IMR-90 (cell line): ENCODE measurements around the gene BANP. TPM values are rescaled to one million over a fixed set of nuclear protein-coding genes. Genes with fewer than 3 reads are reported as not detected.
A peak's percentile ranks its signal among the peaks of the same experiment; 100 is the strongest.

Experiments
- ATAC-seq: fragments of 200-7000 bp; cut with Tn5 transposase; 2 replicates; pipeline ENCODE4 v1.9.1; 2020; ENCODE audit warnings: low read depth, mild to moderate bottlenecking, moderate library complexity
- BruUV-seq: library from RNA; stranded (reverse); fragments of 400-500 nt; replicated peaks from 2 replicates; lab custom pipeline; 2021; lab: Mats Ljungman, UMichigan
- CTCF ChIA-PET: fragments of 300-600 bp; formaldehyde crosslinking; extraction: SDS; loops from one replicate; lab custom pipeline; 2021; ENCODE audit warnings: antibody characterized with exemption; lab: Yijun Ruan, JAX
- POLR2A ChIA-PET: fragments of 300-600 bp; sonication (Branson Sonifier 250); formaldehyde crosslinking; loops from one replicate; lab custom pipeline; 2022; ENCODE audit warnings: antibody characterized with exemption; ENCODE audit not compliant: unreplicated experiment; lab: Charles Lee
- DNase-seq: peaks from one replicate; pipeline ENCODE4 v3.0.0; 2013
- H2AFZ ChIP-seq: replicated peaks from 2 replicates; pipeline ENCODE3; 2013; ENCODE audit warnings: low read length, mild to moderate bottlenecking; ENCODE audit not compliant: poor library complexity
- H2AK5ac ChIP-seq: 2 replicates; pipeline ENCODE4 v1.6.1; 2013; ENCODE audit warnings: low read depth, low read length, inconsistent platforms
- H2AK9ac ChIP-seq: replicated peaks from 2 replicates; pipeline ENCODE3; 2013; ENCODE audit warnings: mild to moderate bottlenecking, low read depth, low read length, moderate library complexity; ENCODE audit not compliant: poor library complexity
- H2BK120ac ChIP-seq: 2 replicates; pipeline ENCODE4 v1.6.1; 2013; ENCODE audit warnings: low read depth, low read length, inconsistent platforms
- H2BK15ac ChIP-seq: 3 replicates; pipeline ENCODE4 v1.6.1; 2013; ENCODE audit warnings: low read depth, low read length, inconsistent platforms
- H2BK20ac ChIP-seq: 2 replicates; pipeline ENCODE4 v1.6.1; 2013; ENCODE audit warnings: low read depth, mild to moderate bottlenecking, inconsistent platforms, low read length, moderate library complexity
- H2BK5ac ChIP-seq: 2 replicates; pipeline ENCODE4 v1.6.1; 2013; ENCODE audit warnings: mild to moderate bottlenecking, low read depth, low read length, inconsistent platforms; ENCODE audit not compliant: poor library complexity, severe bottlenecking
- H3K14ac ChIP-seq: replicated peaks from 2 replicates; pipeline ENCODE4 v1.6.1; 2013; ENCODE audit warnings: low read depth, low read length, inconsistent platforms
- H3K18ac ChIP-seq: 2 replicates; pipeline ENCODE4 v1.6.1; 2013; ENCODE audit warnings: low read depth, low read length, control low read depth
- H3K23ac ChIP-seq: 2 replicates; pipeline ENCODE4 v1.6.1; 2013; ENCODE audit warnings: low read depth, low read length, inconsistent platforms
- H3K27ac ChIP-seq: 2 replicates; pipeline ENCODE4 v1.5.1; 2013; ENCODE audit warnings: mild to moderate bottlenecking, control low read depth, low read length; ENCODE audit not compliant: insufficient read depth
- H3K27me3 ChIP-seq: 2 replicates; pipeline ENCODE4 v1.6.1; 2013; ENCODE audit warnings: low read length; ENCODE audit not compliant: control insufficient read depth, insufficient read depth
- H3K36me3 ChIP-seq: 2 replicates; pipeline ENCODE4 v1.6.1; 2013; ENCODE audit warnings: low read length, mixed read lengths; ENCODE audit not compliant: control insufficient read depth, insufficient read depth
- H3K4ac ChIP-seq: 2 replicates; pipeline ENCODE4 v1.6.1; 2013; ENCODE audit warnings: low read depth, low read length, inconsistent platforms
- H3K4me1 ChIP-seq: 2 replicates; pipeline ENCODE4 v1.6.1; 2013; ENCODE audit warnings: low read length, mixed read lengths; ENCODE audit not compliant: control insufficient read depth, insufficient read depth
- H3K4me2 ChIP-seq: 2 replicates; pipeline ENCODE4 v1.6.1; 2013; ENCODE audit warnings: low read depth, mild to moderate bottlenecking, control low read depth, low read length, moderate library complexity
- H3K4me3 ChIP-seq: 2 replicates; pipeline ENCODE4 v1.5.1; 2013; ENCODE audit warnings: low read depth, mild to moderate bottlenecking, control low read depth, low read length, moderate library complexity; ENCODE audit not compliant: insufficient read depth
- H3K56ac ChIP-seq: 2 replicates; pipeline ENCODE4 v1.6.1; 2013; ENCODE audit warnings: low read length, inconsistent platforms; ENCODE audit not compliant: insufficient read depth; ENCODE audit errors: extremely low read depth
- H3K79me1 ChIP-seq, 2 experiments: 2 replicates each; pipeline ENCODE4 v1.6.1; 2013; ENCODE audit warnings: low read length in 2 of 2, inconsistent platforms in 1 of 2, low read depth in 1 of 2
- H3K9ac ChIP-seq: 2 replicates; pipeline ENCODE4 v1.6.1; 2013; ENCODE audit warnings: low read depth, low read length, control low read depth
- H3K9me1 ChIP-seq: 2 replicates; pipeline ENCODE4 v1.6.1; 2013; ENCODE audit warnings: low read length, inconsistent platforms; ENCODE audit not compliant: insufficient read depth
- H3K9me3 ChIP-seq: 2 replicates; pipeline ENCODE4 v1.6.1; 2013; ENCODE audit warnings: low read length; ENCODE audit not compliant: control insufficient read depth, insufficient read depth
- H4K20me1 ChIP-seq: 2 replicates; pipeline ENCODE4 v1.6.1; 2013; ENCODE audit warnings: low read length, inconsistent platforms; ENCODE audit not compliant: insufficient read depth
- H4K5ac ChIP-seq: 2 replicates; pipeline ENCODE4 v1.6.1; 2013; ENCODE audit warnings: mild to moderate bottlenecking, low read depth, low read length, control low read depth
- H4K8ac ChIP-seq, 2 experiments: 2 replicates each; pipeline ENCODE4 v1.6.1; 2013; ENCODE audit warnings: low read depth in 2 of 2, low read length in 2 of 2, control low read depth in 1 of 2, inconsistent platforms in 1 of 2
- H4K91ac ChIP-seq: 2 replicates; pipeline ENCODE4 v1.6.1; 2013; ENCODE audit warnings: low read depth, low read length, inconsistent platforms; ENCODE audit not compliant: insufficient read depth
- BHLHE40 ChIP-seq: fragments of 150-350 bp; IDR thresholded peaks from 2 replicates; pipeline ENCODE4 v1.6.1; 2016; ENCODE audit warnings: mild to moderate bottlenecking, low read depth, low read length
- MAFK ChIP-seq: IDR thresholded peaks from 2 replicates; pipeline ENCODE4 v1.6.1; 2012; ENCODE audit warnings: low read depth, low read length, improper control_type of control experiment
- POLR2A ChIP-seq: IDR thresholded peaks from 2 replicates; pipeline ENCODE4 v1.6.1; 2012; ENCODE audit warnings: mild to moderate bottlenecking, low read depth, low read length
- RAD21 ChIP-seq: IDR thresholded peaks from 2 replicates; pipeline ENCODE4 v1.6.1; 2012; ENCODE audit warnings: low read length, improper control_type of control experiment
- RFX5 ChIP-seq: IDR thresholded peaks from 2 replicates; pipeline ENCODE4 v1.8.0; 2012; ENCODE audit warnings: low read depth, mild to moderate bottlenecking, low read length, moderate library complexity
- WGBS, 2 experiments: methylation state at CpG; one replicate each; pipeline versions ENCODE4 v1.1.5 to v1.1.7; 2013; ENCODE audit warnings: missing lambda C conversion rate in 2 of 2; ENCODE audit not compliant: insufficient read length in 1 of 2; ENCODE audit errors: extremely low coverage in 2 of 2; 5-methylcytosine and 5-hydroxymethylcytosine counted together
- dilution Hi-C: fragments of 300-500 bp; cut with HindIII; formaldehyde crosslinking; loops from one replicate; pipeline ENCODE4 v1.14.3; 2018; ENCODE audit warnings: low sequenced_read_pairs; ENCODE audit not compliant: unreplicated experiment
- in situ Hi-C: fragments of 300-500 bp; cut with MboI; formaldehyde crosslinking; loops from 3 replicates; pipeline ENCODE4 v1.14.3; 2019; ENCODE audit warnings: low sequenced_read_pairs, inconsistent platforms, mixed read lengths
- intact Hi-C: fragments of 100-400 bp; cut with micrococcal nuclease; formaldehyde crosslinking; loops from 2 replicates; pipeline ENCODE4 v1.10.0; 2022
- polyA plus RNA-seq, 3 experiments: library from polyadenylated mRNA; depleted of rRNA; stranded (reverse); fragments of >200 nt; gene quantifications; 2 replicates each; pipeline ENCODE4 v1.2.3, GENCODE V29; 2012; ENCODE audit warnings: low replicate concordance in 1 of 3
- total RNA-seq: library from RNA; depleted of rRNA; stranded (reverse); fragments of >200 nt; gene quantifications from 2 replicates; pipeline ENCODE4 v1.2.3, GENCODE V29; 2012
- TF ChIP-seq, protein P1 (sequence below): fragments of 150-350 bp; IDR thresholded peaks from 2 replicates; pipeline ENCODE4 v1.6.1; 2016; ENCODE audit warnings: low read depth, mild to moderate bottlenecking, low read length, moderate library complexity, borderline replicate concordance
- TF ChIP-seq, protein P2 (sequence below): fragments of 150-350 bp; IDR thresholded peaks from 2 replicates; pipeline ENCODE4 v1.6.1; 2017; ENCODE audit warnings: mild to moderate bottlenecking, antibody characterized with exemption, low read length, low read depth

The BANP gene
- total and polyA plus RNA-seq, 2 of the 4 experiments (the other 2 are of a cell fraction): 17.4 to 17.9 TPM

DNA sequence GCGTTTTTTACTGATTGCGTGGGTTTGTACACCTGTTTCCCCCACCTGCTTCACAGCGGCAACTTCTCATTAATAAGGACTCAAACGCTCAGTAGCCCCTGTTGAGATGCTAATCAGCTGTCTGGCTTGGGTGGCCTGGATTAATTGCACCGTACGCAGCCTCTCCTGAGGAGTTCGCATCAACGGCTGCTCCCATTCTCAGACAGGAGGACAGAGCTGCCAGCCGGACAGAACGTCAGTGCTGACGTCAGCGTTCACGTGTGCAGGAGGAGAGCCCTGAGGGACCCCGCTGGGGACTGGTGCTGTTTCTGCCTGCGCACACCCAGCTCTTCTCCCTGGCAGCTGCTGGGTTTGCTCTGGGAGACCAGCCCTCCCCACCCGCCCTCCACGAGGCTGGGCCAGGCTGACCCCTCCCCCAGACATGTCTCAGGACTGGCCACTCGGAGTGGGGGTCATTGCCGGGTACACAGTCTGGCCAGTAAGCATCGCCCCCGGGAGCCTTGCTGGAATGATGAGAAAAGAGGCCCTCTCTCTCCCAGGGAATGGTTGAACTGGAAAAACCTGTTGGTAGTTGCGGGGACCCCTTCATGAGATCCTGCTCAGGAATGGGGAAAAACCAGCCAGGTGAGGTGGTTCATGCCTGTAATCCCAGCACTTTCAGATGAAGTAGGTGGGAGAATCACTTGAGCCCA, 5.7 kb upstream of the BANP start:
- Histone ChIP-seq H3K4me2 (peak overlapping the region; percentile 75), H2BK20ac (0 out of 2 replicates have a peak overlapping the region, but pooled peaks have one; percentile 29), H3K56ac (no peak overlapping the region), H3K27ac (no peak overlapping the region), H3K36me3 (no peaks in the 10 kb centered on the region), H3K4me1 (0 out of 2 replicates have a peak, but pooled peaks cover 2% of the 10 kb centered on the region), H3K9ac (peak overlapping the region; percentile 16; the same call in 1 of the 2 replicates), H3K27me3 (no peaks in the 10 kb centered on the region), H4K5ac (peak overlapping the region; percentile 40), H3K18ac (peak overlapping the region; percentile 18; the same call in 1 of the 2 replicates), H2AK5ac (no peak overlapping the region), H4K8ac (peak overlapping the region in 1 of 2 experiments; percentile 66; a peak in 1 of 4 replicates), H4K91ac (0 out of 2 replicates have a peak overlapping the region, but pooled peaks have one; percentile 2), H2BK15ac (no peak overlapping the region), H3K9me1 (no peaks in the 10 kb centered on the region), H2BK5ac (no peak overlapping the region), H3K4ac (peak overlapping the region; percentile 51; the same call in 1 of the 2 replicates), H3K4me3 (peak overlapping the region; percentile 25), H3K9me3 (no peaks in the 10 kb centered on the region), H2AFZ (peak overlapping the region; percentile 80), H3K14ac (no peak overlapping the region), H3K79me1 (no peaks in the 10 kb centered on the region), H2BK120ac (no peak overlapping the region), H4K20me1 (no peaks in the 10 kb centered on the region), H3K23ac (0 out of 2 replicates have a peak overlapping the region, but pooled peaks have one; percentile 0), H2AK9ac (no peak overlapping the region)
- BruUV-seq: no TSS peak
- CTCF ChIA-PET: no interaction called here
- dilution Hi-C loops: no loop called here
- in situ Hi-C loops: no loop called here
- WGBS, 2 experiments: 35% methylated on average over 9 of the region's 22 CpGs; no CpG with 5 or more reads in 1 of the 2 experiments
- peak; percentile 83 for DNase-seq
- POLR2A ChIA-PET: no interaction called here
- intact Hi-C loops: no loop called here
- peak; percentile 90 for ATAC-seq
- TF ChIP-seq, protein P1, sequence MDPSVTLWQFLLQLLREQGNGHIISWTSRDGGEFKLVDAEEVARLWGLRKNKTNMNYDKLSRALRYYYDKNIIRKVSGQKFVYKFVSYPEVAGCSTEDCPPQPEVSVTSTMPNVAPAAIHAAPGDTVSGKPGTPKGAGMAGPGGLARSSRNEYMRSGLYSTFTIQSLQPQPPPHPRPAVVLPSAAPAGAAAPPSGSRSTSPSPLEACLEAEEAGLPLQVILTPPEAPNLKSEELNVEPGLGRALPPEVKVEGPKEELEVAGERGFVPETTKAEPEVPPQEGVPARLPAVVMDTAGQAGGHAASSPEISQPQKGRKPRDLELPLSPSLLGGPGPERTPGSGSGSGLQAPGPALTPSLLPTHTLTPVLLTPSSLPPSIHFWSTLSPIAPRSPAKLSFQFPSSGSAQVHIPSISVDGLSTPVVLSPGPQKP: no peak
- TF ChIP-seq MAFK: peak; percentile 97
- TF ChIP-seq, protein P2, sequence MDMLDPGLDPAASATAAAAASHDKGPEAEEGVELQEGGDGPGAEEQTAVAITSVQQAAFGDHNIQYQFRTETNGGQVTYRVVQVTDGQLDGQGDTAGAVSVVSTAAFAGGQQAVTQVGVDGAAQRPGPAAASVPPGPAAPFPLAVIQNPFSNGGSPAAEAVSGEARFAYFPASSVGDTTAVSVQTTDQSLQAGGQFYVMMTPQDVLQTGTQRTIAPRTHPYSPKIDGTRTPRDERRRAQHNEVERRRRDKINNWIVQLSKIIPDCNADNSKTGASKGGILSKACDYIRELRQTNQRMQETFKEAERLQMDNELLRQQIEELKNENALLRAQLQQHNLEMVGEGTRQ: peak; percentile 81
- peak; percentile 40; the same call in 1 of the 2 replicates for TF ChIP-seq POLR2A
- TF ChIP-seq BHLHE40: peak; percentile 75
- TF ChIP-seq RAD21: no peak
- TF ChIP-seq RFX5: no peak
